K562 (cell line): ENCODE results near the gene PTPRF. TPM values are rescaled to one million over a fixed set of nuclear protein-coding genes. Genes with fewer than 3 reads are reported as not detected.

ENCODE experiments used
- CHCHD3 ChIP-seq: fragments of 250-450 bp; sonication (Bioruptor Pico); IDR thresholded peaks from 2 replicates; pipeline ENCODE4 v2.1.2; 2022; ENCODE audit warnings: mild to moderate bottlenecking
- KDM1A ChIP-seq, 2 experiments: fragments of 450-650 bp; IDR thresholded peaks; 2 replicates each; pipeline ENCODE4 v1.6.1; 2016; ENCODE audit warnings: mild to moderate bottlenecking in 2 of 2
- NCOA6 ChIP-seq: fragments of 450-650 bp; IDR thresholded peaks from 2 replicates; pipeline ENCODE4 v1.6.1; 2017; ENCODE audit warnings: mild to moderate bottlenecking
- NEUROD1 ChIP-seq: fragments of 150-350 bp; IDR thresholded peaks from 2 replicates; pipeline ENCODE4 v1.6.1; 2014; ENCODE audit warnings: borderline replicate concordance, low read length, low read depth; ENCODE audit not compliant: partially characterized antibody
- POLR2AphosphoS5 ChIP-seq: IDR thresholded peaks from 2 replicates; pipeline ENCODE4 v1.6.1; 2011; ENCODE audit warnings: mild to moderate bottlenecking, low read depth, low read length, moderate library complexity; ENCODE audit not compliant: control insufficient read depth, insufficient read depth
- PTTG1 ChIP-seq: fragments of 450-650 bp; IDR thresholded peaks from 2 replicates; pipeline ENCODE4 v1.6.1; 2016; ENCODE audit warnings: low read depth, mild to moderate bottlenecking, missing genetic modification characterization, missing compliant biosample characterization
- RBM25 ChIP-seq: fragments of 200-400 bp; formaldehyde crosslinking; IDR thresholded peaks from 2 replicates; pipeline ENCODE4 v1.6.1; 2018; ENCODE audit warnings: low read length, low read depth, moderate library complexity; ENCODE audit not compliant: severe bottlenecking
- TCF7L2 ChIP-seq: fragments of 150-350 bp; IDR thresholded peaks from 2 replicates; pipeline ENCODE4 v1.6.1; 2016; ENCODE audit warnings: low read depth, mild to moderate bottlenecking, low read length, moderate library complexity
- ZBTB8A ChIP-seq: fragments of 450-650 bp; IDR thresholded peaks from 2 replicates; pipeline ENCODE4 v1.6.1; 2018; ENCODE audit warnings: mild to moderate bottlenecking, moderate library complexity; ENCODE audit not compliant: partially characterized antibody
- ZFP1 ChIP-seq: fragments of 450-650 bp; formaldehyde crosslinking; IDR thresholded peaks from 2 replicates; pipeline ENCODE4 v1.4.0; 2020; ENCODE audit warnings: mild to moderate bottlenecking, mixed read lengths
- ZNF253 ChIP-seq: fragments of 250-450 bp; sonication (Bioruptor Pico); conservative IDR thresholded peaks from 2 replicates; pipeline ENCODE4 v1.6.1; 2021; ENCODE audit warnings: mild to moderate bottlenecking
- ZNF263 ChIP-seq: sonication (generic); formaldehyde crosslinking; IDR thresholded peaks from 2 replicates; pipeline ENCODE4 v1.8.0; 2022; ENCODE audit warnings: mild to moderate bottlenecking, missing genetic modification reagents, borderline replicate concordance
- ZNF668 ChIP-seq: fragments of 250-450 bp; sonication (Bioruptor Pico); IDR thresholded peaks from 2 replicates; pipeline ENCODE4 v1.8.0; 2022; ENCODE audit warnings: mild to moderate bottlenecking, inconsistent platforms
- polyA plus RNA-seq, 8 experiments: library from polyadenylated mRNA; depleted of rRNA in 4 of 8; stranded (reverse) in 5 of 8; unstranded in 3 of 8; fragments of >200 nt; fragmentation: Nextera tagmentation in 2 of 8; fragmentation: Illumina TruSeq in 1 of 8; extraction: Ambion mirVana in 2 of 8; extraction: Trizol in 1 of 8; gene quantifications; 2 replicates each; pipeline versions ENCODE4 v1.2.1 to v1.2.3, GENCODE V29; 2011 to 2014; ENCODE audit warnings: inconsistent platforms in 1 of 8, missing spikeins in 1 of 8
- total RNA-seq, 7 experiments: library from RNA; depleted of rRNA in 6 of 7; stranded (reverse); fragments of >200 nt in 6 of 7; fragmentation: Illumina TruSeq in 2 of 7; extraction: Trizol in 2 of 7; gene quantifications; 2 replicates each; pipeline versions ENCODE4 v1.2.1 to v1.2.3, GENCODE V29; 2011 to 2021; ENCODE audit warnings: low replicate concordance in 1 of 7
- TF ChIP-seq, protein P1 (sequence below): fragments of 450-650 bp; formaldehyde crosslinking; IDR thresholded peaks from 2 replicates; pipeline ENCODE4 v1.4.0; 2022; ENCODE audit warnings: missing genetic modification characterization
- TF ChIP-seq, protein P2 (sequence below), 2 experiments: fragments of 450-650 bp in 1 of 2; sonication (generic) in 1 of 2; formaldehyde crosslinking in 1 of 2; IDR thresholded peaks in 1 of 2; conservative IDR thresholded peaks in 1 of 2; 2 replicates each; pipeline versions ENCODE4 v1.6.1 to v1.8.1; 2016 to 2023; ENCODE audit warnings: mild to moderate bottlenecking in 2 of 2, moderate library complexity in 2 of 2, inconsistent platforms in 1 of 2, missing genetic modification reagents in 1 of 2
- TF ChIP-seq, protein P3 (sequence below): fragments of 450-650 bp; conservative IDR thresholded peaks from 2 replicates; pipeline ENCODE4 v1.6.1; 2016; ENCODE audit warnings: missing genetic modification characterization, low read depth, mild to moderate bottlenecking, control low read depth, missing compliant biosample characterization
- TF ChIP-seq, protein P4 (sequence below): sonication (generic); formaldehyde crosslinking; IDR thresholded peaks from 2 replicates; pipeline ENCODE4 v1.8.1; 2023; ENCODE audit warnings: mild to moderate bottlenecking, missing genetic modification reagents
- TF ChIP-seq, protein P5 (sequence below): fragments of 250-450 bp; sonication (Bioruptor Pico); IDR thresholded peaks from 2 replicates; pipeline ENCODE4 v1.5.0; 2021
- TF ChIP-seq, protein P6 (sequence below): fragments of 450-650 bp; formaldehyde crosslinking; IDR thresholded peaks from 2 replicates; pipeline ENCODE4 v1.4.0; 2022; ENCODE audit warnings: mild to moderate bottlenecking, moderate library complexity

PTPRF gene
- total and polyA plus RNA-seq, 9 of the 15 experiments (the other 6 are each of a cell fraction or from before 2014, with no cell fraction given), result 0.13 to 4.3 (median 1.1) TPM

DNA sequence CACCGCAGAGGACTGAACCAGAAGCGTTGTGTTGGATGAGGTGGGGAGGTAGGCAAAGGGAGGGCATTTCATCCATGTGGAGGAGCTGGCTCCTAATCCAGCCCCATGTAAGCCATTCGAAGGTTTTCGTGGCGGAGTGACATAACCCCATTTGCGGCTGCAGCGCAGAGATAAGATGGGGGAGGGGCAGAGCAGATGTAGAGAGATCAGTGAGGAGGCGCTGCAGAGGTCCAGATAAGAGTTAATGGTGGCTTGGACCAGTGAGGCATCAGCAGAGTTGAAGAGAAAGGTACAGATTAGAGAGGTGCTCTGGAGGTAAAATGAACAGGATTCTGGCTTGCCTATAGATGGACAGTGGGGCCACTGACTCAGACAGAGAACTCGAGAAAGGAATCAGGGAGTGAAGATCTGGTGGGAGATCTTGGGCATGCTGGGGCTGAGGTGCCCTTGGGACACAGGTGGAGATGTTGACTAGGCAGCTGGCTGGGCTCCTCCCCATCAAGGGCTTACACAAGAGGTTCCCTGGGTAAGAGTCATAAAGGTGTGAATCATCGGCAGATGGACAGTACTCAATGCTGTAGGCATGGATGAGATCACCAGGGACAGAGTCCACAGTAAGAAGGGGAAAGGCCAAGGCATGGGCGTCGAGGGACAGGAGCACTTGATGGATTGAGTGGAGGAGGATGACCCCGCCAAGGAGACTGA lies 7.8 kb upstream of the PTPRF start (continued):
- TF ChIP-seq ZNF263 (CRISPR knock-in tag) (peak; percentile 82; the same call in 1 of the 2 replicates), ZNF253 (CRISPR knock-in tag) (no peak), PTTG1 (tag) (peak; percentile 44; the same call in 1 of the 2 replicates), ZNF668 (CRISPR knock-in tag) (peak; percentile 72; the same call in 1 of the 2 replicates), ZFP1 (CRISPR knock-in tag) (no peak), TCF7L2 (no peak), KDM1A (IDR thresholded peaks at IDR 0.05) (peak; percentile 100), RBM25 (no peak), CHCHD3 (CRISPR knock-in tag) (no peak), POLR2AphosphoS5 (peak; percentile 100), NCOA6 (peak; percentile 65; the same call in 1 of the 2 replicates), ZBTB8A (no peak), NEUROD1 (peak; percentile 97)
- TF ChIP-seq, protein P1, sequence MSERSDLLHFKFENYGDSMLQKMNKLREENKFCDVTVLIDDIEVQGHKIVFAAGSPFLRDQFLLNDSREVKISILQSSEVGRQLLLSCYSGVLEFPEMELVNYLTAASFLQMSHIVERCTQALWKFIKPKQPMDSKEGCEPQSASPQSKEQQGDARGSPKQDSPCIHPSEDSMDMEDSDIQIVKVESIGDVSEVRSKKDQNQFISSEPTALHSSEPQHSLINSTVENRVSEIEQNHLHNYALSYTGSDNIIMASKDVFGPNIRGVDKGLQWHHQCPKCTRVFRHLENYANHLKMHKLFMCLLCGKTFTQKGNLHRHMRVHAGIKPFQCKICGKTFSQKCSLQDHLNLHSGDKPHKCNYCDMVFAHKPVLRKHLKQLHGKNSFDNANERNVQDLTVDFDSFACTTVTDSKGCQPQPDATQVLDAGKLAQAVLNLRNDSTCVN (CRISPR knock-in tag), result no peak; the same call in 1 of the 2 replicates
- TF ChIP-seq, protein P2, sequence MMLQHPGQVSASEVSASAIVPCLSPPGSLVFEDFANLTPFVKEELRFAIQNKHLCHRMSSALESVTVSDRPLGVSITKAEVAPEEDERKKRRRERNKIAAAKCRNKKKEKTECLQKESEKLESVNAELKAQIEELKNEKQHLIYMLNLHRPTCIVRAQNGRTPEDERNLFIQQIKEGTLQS (IDR thresholded peaks at IDR 0.05), result peak; percentile 96
- TF ChIP-seq, protein P2 (CRISPR knock-in tag; conservative IDR thresholded peaks at IDR 0.05), result peak; percentile 96
- TF ChIP-seq, protein P3, sequence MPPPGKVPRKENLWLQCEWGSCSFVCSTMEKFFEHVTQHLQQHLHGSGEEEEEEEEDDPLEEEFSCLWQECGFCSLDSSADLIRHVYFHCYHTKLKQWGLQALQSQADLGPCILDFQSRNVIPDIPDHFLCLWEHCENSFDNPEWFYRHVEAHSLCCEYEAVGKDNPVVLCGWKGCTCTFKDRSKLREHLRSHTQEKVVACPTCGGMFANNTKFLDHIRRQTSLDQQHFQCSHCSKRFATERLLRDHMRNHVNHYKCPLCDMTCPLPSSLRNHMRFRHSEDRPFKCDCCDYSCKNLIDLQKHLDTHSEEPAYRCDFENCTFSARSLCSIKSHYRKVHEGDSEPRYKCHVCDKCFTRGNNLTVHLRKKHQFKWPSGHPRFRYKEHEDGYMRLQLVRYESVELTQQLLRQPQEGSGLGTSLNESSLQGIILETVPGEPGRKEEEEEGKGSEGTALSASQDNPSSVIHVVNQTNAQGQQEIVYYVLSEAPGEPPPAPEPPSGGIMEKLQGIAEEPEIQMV (tag), result no peak; the same call in 1 of the 2 replicates
- TF ChIP-seq, protein P4, sequence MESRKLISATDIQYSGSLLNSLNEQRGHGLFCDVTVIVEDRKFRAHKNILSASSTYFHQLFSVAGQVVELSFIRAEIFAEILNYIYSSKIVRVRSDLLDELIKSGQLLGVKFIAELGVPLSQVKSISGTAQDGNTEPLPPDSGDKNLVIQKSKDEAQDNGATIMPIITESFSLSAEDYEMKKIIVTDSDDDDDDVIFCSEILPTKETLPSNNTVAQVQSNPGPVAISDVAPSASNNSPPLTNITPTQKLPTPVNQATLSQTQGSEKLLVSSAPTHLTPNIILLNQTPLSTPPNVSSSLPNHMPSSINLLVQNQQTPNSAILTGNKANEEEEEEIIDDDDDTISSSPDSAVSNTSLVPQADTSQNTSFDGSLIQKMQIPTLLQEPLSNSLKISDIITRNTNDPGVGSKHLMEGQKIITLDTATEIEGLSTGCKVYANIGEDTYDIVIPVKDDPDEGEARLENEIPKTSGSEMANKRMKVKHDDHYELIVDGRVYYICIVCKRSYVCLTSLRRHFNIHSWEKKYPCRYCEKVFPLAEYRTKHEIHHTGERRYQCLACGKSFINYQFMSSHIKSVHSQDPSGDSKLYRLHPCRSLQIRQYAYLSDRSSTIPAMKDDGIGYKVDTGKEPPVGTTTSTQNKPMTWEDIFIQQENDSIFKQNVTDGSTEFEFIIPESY (CRISPR knock-in tag), result 0 out of 2 replicates have a peak, but pooled peaks have one; percentile 64
- TF ChIP-seq, protein P5, sequence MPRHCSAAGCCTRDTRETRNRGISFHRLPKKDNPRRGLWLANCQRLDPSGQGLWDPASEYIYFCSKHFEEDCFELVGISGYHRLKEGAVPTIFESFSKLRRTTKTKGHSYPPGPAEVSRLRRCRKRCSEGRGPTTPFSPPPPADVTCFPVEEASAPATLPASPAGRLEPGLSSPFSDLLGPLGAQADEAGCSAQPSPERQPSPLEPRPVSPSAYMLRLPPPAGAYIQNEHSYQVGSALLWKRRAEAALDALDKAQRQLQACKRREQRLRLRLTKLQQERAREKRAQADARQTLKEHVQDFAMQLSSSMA (CRISPR knock-in tag), result no peak
- TF ChIP-seq, protein P6, sequence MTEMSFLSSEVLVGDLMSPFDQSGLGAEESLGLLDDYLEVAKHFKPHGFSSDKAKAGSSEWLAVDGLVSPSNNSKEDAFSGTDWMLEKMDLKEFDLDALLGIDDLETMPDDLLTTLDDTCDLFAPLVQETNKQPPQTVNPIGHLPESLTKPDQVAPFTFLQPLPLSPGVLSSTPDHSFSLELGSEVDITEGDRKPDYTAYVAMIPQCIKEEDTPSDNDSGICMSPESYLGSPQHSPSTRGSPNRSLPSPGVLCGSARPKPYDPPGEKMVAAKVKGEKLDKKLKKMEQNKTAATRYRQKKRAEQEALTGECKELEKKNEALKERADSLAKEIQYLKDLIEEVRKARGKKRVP (CRISPR knock-in tag), result peak; percentile 73
